GM21367 (cell line): ENCODE results near the gene ZNF287.
A peak's percentile ranks its signal among the peaks of the same experiment; 100 is the strongest.
"Not testable (repeated sequence)": the region's sequence is repeated elsewhere in the genome, so short reads cannot be mapped to it uniquely, and the experiment has no call there.

ENCODE experiments used
- ATAC-seq: cut with Tn5 transposase; IDR thresholded peaks from one replicate; pipeline ENCODE4 v1.9.1; 2021; ENCODE audit not compliant: unreplicated experiment

ZNF287 gene

DNA sequence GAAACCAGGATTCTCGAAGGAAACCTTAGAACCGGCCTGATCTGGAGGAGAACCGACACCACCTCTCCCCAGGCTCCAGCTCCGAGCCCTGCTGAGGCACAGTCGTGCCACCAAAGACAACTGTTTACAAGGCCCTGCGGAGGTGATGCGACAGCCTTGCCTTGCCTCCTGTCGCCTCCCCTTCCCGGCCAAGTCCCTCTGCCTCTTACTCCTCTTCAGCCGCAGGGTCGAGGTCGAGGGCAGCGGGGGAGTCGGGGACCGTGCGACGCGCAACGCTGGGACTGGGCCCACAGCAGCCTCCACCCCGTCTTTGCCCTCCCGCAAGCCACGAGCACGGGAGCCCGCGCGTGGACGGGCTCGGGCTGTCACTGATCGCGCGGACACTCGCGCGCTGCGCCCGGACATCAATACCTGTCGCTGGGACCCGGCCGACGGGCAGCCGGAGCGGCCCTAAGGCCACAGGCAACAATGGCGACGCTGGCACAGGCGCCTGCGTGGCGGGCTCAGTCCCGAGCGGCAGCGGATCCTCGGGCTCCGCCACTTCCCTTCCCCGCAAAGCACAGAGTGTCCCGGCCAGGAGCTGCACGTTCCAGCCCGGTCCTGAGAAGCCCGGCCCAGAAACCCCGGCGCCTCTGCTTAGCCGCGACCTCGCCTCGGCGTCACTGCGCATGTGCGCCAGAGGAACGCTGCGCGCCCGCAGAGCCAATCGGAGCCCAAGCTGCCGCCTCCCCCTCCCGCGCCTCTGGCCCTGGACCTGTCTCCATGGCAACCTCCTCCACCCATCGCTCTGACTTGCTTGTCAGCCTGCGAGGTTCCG lies at the start of gene ZNF287:
Gene ZNF287 (minus strand): TSS at position 664 of the 817 bp plus-strand sequence. CDS start 1,473 bp downstream, outside the sequence.
- peak; percentile 95 for ATAC-seq

DNA sequence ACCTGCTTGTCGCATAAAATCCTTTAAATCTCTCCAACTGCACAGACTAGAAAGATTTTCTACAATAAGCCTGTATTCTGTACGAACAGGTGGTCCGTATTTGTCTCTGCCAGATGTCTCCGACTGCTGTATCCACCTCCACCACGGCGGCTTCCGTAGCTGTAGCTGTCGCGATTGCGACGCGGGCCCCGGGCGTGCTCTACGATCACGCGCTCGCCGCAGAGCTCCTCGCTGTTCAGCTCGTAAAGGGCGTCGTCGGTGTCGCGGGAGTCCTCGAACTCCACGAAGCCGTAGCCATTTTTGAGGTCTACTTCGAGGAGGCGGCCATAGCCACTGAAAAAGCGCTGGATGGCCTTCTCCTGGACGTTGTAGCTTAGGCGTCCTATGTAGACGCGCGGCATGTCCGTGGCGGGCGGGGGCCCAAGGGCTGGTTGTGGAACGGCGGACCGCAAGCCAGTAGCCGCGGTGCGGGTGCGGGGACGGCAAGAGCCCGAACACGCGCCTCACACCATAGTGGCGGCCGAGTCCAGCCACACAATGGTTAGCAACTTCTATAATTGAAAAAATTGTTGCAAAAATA lies 48.6 kb upstream of the ZNF287 start:
- ATAC-seq = no peak

DNA sequence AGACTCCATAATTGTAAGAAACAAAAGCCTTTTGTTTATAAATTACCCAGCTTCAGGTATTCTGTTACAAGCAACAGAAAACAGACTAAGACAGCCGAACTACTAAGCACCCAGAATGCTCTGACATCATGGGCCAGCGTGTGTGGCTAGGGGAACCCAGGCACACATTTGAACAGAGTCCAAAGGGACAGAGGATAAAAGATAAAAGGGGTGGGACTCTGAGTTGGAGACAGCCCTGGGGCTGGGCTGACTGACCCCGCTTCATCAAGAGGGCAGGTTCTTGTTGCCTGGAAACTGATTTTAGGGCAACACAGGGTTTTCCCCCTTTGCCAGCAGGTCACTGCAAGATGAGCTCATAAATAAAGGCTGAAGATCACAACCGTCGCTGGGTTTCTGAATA lies 30.5 kb upstream of the ZNF287 start:
- ATAC-seq = no peak

DNA sequence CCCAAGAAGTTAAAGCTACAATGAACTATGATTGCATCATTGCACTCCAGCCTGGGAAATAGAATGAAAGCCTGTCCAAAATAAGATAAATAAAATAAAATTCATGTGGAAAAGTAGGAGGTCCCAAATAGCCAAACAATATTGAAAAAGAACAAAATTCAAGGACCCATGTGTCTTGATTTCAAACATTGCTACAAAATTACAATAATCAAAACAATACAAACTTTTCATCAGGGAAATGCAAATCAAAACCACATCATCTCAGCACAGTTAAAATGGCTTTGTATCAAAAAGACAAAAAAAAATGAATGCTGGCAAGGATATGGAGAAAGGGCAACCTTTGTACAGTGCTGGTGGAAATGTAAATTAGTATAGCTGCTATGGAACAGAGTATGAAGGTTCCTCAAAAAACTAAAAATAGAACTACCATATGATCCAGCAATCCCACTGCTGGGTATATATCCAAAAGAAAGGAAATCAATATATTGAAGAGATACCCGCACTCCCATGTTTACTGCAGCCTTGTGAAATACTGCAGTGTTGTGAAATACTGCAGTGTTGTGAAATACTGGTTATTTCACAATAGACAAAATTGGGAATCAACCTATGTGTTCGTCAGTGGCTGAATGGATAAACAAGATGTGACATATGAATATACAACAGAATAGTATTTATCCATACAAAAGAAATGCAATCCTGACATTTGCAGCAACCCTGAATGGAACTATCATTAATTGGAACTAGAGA lies 24.5 kb upstream of the ZNF287 start:
- ATAC-seq = no peak

DNA sequence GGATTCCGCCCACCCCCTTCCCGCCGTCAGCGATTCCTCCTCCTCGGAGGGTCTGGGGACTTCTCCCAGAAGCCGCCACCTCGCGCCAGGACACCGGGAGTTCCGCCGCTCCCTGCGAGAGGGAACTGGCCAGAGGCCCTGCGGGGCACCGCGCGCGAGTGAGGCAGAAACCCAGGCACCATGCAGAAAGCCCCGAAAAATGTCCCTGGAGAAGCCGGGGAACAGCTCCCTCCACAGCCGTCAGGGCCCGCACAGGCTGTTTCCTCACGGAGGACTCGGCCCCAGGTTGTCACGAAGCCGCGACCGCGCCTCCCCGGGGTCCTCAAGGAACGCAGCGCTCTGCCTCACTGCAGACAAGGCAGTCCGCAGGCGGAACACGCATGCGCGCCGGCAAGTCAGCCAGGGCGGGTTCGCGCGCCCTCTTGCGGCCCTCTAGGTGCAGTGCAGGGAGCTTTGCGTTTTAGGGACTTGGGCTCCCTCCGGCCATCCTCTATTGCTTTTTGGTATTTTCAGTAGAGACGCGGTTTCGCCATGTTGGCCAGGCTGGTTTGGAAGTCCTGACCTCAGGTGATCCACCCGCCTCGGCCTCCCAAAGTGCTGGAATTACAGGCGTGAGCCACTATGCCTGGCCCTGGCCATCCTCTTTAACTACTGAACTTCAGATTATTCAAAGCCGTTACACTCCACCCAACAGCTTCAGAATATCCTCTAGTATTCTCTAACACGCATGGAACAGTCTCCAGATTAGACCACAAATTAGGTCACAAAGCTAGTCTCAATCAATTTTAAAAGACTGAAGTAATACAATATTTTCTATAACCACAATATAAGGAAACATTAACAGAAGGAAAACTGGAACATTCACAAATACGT lies 20.3 kb upstream of the ZNF287 start:
- peak; percentile 69 for ATAC-seq

DNA sequence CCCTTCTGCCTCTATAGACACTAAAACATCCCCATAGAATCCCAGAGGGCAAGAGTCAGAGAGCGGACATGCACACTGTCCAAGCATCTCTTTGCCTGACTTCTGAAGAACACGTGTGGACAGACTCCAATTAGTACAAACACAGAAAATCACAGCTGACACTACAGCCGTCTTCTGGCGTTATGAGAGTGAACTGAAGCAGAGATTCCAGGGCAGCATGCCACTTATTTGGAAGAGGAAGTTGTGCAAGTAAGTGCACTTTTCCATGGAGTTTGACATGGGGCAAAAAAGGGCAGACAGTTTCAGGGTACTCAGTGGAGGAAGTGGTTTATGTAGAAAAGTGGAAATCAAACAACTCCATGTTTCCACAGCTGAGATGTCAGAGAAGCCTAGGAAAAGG lies 16.8 kb upstream of the ZNF287 start:
- ATAC-seq = no peak

DNA sequence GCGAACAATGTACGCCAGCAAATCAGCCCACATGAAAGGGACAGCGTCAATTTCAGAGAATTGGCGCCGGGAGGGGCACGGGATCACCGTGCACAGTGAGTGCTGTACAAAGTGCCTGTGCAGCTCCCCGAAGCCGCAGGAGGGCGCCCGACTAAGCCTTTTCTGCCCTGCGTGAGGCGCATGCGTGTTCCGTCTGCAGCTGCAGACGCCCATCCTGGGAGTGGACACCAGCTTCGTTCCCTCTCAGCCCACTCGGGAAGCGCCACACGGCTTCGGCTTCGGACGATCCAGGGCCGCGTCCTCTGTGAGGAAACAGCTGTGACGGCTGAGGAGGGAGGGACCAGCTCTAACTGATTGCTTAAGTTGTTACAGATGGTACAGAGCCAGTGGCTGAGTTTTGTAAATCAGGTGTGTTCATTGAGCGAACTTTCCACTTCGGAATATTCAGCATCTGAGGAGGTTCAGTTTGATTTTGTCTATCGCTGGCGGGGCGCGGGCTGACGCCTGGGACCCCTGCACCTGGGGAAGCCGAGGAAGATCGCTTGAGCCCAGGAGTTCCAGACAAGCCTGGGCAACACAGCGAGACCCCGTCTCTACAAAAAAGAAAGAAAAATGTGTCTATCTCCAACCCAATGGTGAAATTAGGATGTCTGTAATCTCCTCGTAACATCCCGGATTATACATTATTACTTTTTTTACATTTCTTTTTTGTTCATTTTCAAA lies 15.4 kb upstream of the ZNF287 start:
- ATAC-seq = no peak

DNA sequence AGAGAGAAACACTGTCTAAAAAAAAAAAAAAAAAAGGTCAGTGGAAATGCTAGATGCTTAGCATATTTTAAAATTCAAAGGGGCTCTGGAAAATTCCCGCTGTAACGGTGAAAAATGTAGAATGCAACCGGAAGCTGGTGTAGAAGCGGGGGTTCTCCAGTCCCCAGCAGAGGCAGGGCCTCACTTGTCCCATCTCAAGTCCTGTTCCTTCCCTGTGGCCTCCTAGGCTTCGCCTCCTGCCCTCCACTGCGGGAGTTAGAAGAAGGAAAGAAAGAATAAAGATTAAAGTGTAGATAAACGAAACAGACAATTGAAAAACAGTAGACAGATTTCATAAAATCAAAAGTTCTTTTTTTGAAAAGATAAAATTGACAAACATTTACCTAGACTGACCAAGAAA lies 14.8 kb upstream of the ZNF287 start:
- no peak for ATAC-seq

DNA sequence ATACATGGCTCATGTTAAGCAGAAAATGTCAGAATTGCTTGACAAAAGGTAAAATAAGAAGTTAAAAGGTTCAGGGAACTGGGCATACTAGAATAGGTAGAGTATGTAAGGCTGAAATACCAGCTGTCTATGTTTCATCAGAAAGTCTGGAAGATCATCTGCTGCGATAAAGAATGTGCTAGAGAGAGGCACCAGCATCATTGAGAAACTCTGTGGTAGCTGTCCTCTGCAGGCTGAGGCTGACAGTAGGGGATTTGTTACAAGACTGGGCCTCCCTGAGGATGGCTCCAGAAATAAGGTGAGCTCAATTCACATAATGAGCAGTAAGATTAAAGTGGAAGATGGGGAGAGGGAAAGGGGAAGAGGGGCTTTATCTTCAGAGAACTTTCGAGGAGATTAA lies 4.5 kb upstream of the ZNF287 start:
- no peak for ATAC-seq

DNA sequence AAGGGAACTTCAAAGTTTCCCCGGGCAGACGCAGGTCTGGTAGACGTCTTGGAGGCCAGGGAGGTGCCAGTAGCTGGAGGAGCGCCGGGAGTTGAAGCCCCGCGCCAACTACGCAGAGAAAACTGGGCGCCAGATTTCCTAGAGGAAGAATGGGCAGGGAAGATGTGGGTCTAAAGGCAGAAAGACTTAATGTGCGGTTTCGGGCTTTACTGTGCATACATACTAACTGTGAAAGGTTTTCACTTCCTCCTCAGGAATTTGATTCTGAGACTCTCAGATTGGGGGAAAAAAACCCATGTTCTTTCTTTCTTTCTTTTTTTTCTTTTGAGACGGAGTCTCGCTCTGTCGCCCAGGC lies 331 bp upstream of the ZNF287 start:
- peak; percentile 22 for ATAC-seq

DNA sequence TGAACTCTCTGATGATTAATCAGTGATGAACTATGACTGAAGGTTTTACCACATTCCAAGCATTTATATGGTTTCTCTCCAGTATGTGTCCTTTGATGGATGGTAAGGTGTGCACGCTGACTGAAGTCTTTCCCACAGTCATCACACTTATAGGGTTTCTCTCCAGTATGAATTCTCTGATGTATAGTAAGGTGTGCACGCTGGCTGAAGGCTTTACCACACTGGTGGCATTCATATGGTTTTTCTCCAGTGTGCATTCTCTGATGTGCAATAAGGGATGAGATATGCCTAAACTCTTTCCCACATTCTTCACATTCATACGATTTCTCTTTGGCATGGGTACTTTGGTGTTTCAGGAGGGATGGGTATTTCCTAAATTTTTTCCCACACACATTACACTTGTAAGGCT lies 16.4 kb downstream of the ZNF287 start:
- ATAC-seq = no peak

DNA sequence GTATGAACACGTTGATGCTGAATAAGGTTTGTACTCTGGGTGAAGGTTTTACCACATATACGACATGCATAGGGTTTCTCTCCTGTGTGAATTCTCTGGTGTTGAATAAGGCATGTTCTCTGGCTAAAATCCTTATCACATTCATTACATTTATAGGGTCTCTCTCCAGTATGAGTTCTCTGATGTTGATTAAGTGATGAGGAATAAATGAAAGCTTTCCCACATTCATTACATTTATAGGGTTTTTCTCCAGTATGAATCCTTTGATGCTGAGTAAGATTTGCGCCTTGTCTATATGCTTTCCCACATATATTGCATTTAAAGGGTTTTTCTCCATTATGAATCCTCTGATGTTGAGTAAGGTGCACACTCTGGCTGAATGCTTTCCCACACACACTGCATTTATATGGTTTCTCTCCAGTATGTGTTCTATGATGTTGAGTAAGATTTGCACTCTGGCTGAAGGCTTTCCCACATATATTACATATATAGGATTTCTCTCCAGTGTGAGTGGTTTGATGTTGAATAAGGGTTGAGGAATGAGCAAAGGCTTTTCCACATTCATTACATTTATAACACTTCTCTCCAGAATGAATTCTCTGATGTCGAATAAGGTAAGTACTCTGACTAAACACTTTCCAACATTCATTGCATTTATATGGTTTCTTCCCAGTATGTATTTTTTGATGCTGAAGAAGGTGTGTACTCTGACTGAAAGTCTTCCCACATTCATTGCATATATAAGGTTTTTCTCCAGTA lies 16.9 kb downstream of the ZNF287 start:
- no peak for ATAC-seq

DNA sequence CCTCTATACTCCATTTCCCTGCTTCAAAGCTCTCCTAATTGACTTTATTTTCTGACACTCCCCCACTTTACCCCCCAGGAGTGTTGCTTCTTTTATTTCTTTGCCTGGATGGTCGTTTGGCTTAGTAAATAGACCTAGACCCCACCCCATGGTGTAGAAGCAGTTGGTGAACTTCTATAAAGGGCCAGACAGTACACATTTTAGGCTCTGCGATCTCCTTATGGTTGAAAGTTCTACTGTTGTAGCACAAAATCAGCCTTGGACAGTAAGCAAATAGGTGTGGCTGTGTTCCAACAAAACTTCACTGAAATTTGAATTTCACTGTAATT lies 31.9 kb downstream of the ZNF287 start:
- no peak for ATAC-seq

DNA sequence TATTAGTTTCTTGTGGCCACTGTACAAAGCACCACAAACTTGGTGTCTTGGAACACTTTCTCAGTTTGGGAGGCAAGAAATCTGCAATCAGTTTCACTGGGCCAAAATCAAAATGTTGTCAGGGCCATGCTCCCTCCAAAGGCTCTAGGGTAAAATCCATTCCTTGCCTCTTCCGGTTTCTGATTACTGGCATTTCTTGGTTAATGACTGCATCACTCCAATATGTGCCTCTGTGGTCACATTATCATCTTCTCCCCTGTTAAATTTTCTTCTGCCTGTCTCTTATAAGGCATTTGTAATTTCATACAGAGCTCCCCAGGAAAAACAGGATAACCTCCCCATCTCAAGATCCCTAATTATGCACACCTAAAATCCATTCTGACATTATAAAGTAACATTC lies 34.8 kb downstream of the ZNF287 start:
- no peak for ATAC-seq

DNA sequence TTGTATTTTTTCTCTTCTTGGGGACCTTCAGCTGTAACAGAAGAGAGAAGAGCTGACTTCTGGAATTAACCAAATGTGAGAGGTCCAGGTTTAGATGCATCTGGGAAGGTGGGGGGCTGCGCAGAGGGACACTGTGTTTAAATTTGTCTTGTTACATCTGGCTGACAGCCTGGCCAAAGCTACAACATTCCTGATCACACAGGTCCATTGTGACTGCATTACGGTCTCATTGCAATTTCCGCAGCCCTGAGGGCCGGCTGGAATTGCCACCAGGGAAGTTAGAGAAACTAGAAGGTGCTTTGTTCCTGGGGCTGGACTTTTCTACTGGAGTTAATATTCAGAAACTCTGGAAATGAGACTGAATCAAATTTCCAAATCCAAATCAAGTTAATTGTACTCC lies 39.1 kb downstream of the ZNF287 start:
- no peak for ATAC-seq

DNA sequence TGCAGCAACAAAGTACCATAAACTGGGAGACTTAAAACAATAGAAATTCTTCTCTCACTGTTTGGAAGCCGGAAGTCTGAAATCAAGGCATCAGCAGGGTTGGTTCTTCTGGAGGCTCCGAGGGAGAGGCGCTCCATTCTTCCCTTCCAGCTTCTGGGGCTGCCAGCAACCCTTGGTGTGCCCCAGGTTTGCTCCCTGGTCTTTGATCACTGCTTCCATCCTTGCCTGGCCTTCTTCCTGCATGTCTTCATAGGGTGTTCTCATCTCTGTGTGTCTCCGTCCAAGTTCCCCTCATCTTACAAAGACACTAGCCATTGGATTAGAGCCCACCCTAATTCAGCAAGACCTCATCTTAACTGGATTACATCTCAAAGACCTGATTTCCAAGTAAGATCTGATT lies 41.7 kb downstream of the ZNF287 start:
- ATAC-seq = no peak

DNA sequence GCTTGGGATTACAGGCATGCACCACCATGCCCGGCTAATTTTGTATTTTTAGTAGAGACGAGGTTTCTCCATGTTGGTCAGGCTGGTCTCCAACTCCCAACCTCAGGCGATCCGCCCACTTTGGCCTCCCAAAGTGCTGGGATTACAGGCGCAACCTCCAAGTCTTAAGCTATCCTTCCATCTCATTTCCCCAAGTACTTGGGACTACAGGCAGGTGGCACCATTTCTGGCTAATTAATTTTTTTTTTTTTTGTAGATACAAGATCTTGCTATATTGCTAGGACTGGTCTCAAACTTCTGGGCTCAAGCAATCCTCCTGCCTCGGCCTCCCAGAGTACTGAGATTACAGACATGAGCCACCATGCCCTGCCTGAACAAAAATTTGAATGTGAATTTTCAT lies 43.4 kb downstream of the ZNF287 start:
- not testable (repeated sequence) for ATAC-seq

DNA sequence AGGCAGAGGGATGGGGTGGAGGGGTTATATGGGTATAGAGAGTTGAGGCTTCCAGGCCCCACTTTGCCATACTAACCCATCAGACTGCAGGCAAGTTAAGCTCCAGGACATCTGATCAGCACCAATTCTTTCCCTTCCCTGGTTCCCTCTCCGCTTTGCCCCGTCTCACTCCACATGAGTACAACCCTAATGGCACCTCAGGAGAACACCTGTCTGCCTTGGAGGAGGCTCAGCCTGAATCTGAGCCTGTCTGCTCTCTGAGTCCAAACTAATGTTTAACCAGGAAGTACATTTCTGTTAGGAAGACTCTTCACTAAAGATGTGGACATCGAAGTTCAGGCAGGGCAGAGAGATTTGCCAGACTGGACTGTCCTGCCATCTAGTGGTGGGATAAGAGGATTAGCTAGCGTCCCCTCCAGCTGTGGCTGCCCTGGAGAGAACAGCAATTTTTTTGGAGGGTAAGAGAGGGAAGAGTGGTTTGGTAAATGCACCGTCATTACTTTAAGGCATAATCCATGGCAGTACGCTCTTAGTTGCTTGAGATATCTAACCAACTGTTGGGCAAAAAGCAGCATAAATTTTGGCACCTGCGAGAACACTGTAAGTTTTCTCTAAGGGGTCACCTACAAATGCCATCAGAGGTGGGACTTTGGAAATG lies 47.8 kb downstream of the ZNF287 start:
- no peak for ATAC-seq

DNA sequence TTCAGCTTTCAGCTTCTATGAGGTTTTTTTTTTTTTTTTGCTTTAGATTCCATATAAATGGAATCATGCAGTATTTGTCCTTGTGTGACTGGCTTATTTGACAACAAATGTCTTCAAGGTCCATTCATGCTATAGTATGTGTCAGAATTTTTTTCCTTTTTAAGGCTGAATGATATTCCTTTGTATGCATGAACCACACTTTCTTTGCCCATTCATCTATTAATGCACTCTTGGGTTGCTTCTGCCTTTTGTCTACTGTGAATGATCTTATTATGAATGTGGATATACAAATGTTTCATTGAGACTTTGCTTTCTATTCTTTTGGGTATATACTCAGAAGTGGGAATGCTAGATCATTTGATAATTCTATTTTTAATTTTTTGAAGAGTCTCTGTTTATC lies 50.0 kb downstream of the ZNF287 start:
- no peak for ATAC-seq
